ENCODE measurements around the gene TBC1D22A. TPM values are rescaled to one million over a fixed set of nuclear protein-coding genes. Genes with fewer than 3 reads are reported as not detected.

TBC1D22A gene
- total and polyA plus RNA-seq, 2 donors (not counting 3 experiments of a cell fraction or from before 2014, with no cell fraction given) = 26.1 to 32.4 TPM

GRCh38 chr22:46740910-46741780 lies 21.3 kb upstream of the TBC1D22A start:
- Histone ChIP-seq H3K27me3 (ENCODE audit: control insufficient read depth in 2 of 2, insufficient read depth in 2 of 2, low read length in 2 of 2) (no peaks in the 10 kb centered on the region), H3K4me1 (ENCODE audit: control insufficient read depth, extremely low read depth, insufficient read depth, low read length) (peaks cover 16% of the 10 kb centered on the region), H3K4me2 (ENCODE audit: insufficient read depth, low read length) (no peak overlapping the region), H3K36me3 (ENCODE audit: control insufficient read depth in 2 of 2, extremely low read depth in 1 of 2, insufficient read depth in 2 of 2, low read length in 2 of 2) (no peaks in the 10 kb centered on the region), H3K9ac (replicated peaks; ENCODE audit: extremely low read depth, insufficient read depth, low read length) (no peak overlapping the region), H4K20me1 (replicated peaks; ENCODE audit: control insufficient read depth, extremely low read depth, insufficient read depth, low read length) (no peaks in the 10 kb centered on the region), H3K9me3 (replicated peaks; ENCODE audit: control insufficient read depth, insufficient read depth, low read length) (no peaks in the 10 kb centered on the region), H3K9me1 (replicated peaks; ENCODE audit: control insufficient read depth, extremely low read depth, insufficient read depth, low read length) (no peaks in the 10 kb centered on the region), H3K79me2 (ENCODE audit: control insufficient read depth, insufficient read depth, low read length) (peaks cover 22% of the 10 kb centered on the region), H2AFZ (ENCODE audit: low read depth, low read length) (no peak overlapping the region), H3K4me3 (replicated peaks in 1 of 3; ENCODE audit: insufficient read depth in 1 of 3, low read depth in 1 of 3, low read length in 3 of 3) (no peak overlapping the region), H3K27ac (ENCODE audit: insufficient read depth, low read depth, low read length) (no peak overlapping the region)
- intact Hi-C loops (cut with micrococcal nuclease) (no loop called here), dilution Hi-C loops (cut with MboI; ENCODE audit: extremely low pct_ligation_motif_present, low sequenced_read_pairs) (no loop called here)
- FAIRE-seq (no peak), DNase-seq (ENCODE audit: low read depth, low spot score) (no peak)
- TF ChIP-seq MAX (IDR thresholded peaks at IDR 0.05; ENCODE audit: insufficient read depth, insufficient read length) = no peak
- TF ChIP-seq MYC (IDR thresholded peaks at IDR 0.05; ENCODE audit: low read depth, low read length) = no peak
- TF ChIP-seq GATA2 (IDR thresholded peaks at IDR 0.05; ENCODE audit: insufficient read depth, insufficient read length, low read depth, low read length) = no peak
- TF ChIP-seq JUN (IDR thresholded peaks at IDR 0.05; ENCODE audit: borderline replicate concordance, insufficient read depth, insufficient read length, low read depth) = no peak
- no peak for TF ChIP-seq POLR2A (IDR thresholded peaks at IDR 0.05; ENCODE audit: low read depth, low read length)
- TF ChIP-seq FOS (IDR thresholded peaks at IDR 0.05; ENCODE audit: borderline replicate concordance, insufficient read depth, low read length) = no peak
- TF ChIP-seq EZH2 (IDR thresholded peaks at IDR 0.05; ENCODE audit: borderline replicate concordance, low read depth, low read length, severe bottlenecking) = no peak
- no peak for TF ChIP-seq CTCF (IDR thresholded peaks at IDR 0.05; ENCODE audit: extremely low read depth in 1 of 2, insufficient read depth in 1 of 2, low read depth in 1 of 2, low read length in 2 of 2)
- no peak for TF ChIP-seq POLR2AphosphoS5 (IDR thresholded peaks at IDR 0.05; ENCODE audit: insufficient read depth, low read depth, low read length)
- ChIA-PET CTCF (interaction anchor here (1.1 to 4.3 kb wide), 4 partner anchors 8 to 62 kb away, joined by 3 to 40 read pairs (median 4); no protein-coding TSS in a partner anchor), POLR2A (interaction anchor here (1.0 kb wide), 1 partner anchor 21 kb away, joined by 3 read pairs; the partner anchor contains the start of gene TBC1D22A)
- no TSS peak for BruUV-seq (replicated peaks)
